Small intestine (tissue), 7 donors: Measurements from ENCODE around the gene MRPL51. TPM values are rescaled to one million over a fixed set of nuclear protein-coding genes. Genes with fewer than 3 reads are reported as not detected.
"Not testable (repeated sequence)": the region's sequence is repeated elsewhere in the genome, so short reads cannot be mapped to it uniquely, and the experiment has no call there.

Experiments used
- DNase-seq, 2 donors: peaks; one replicate each; pipeline versions ENCODE4 v3.0.0 to v3.0.0-alpha.2; 2013
- FAIRE-seq: peaks from 2 replicates; lab custom pipeline; 2012; peaks lifted over from hg19 to GRCh38; lab: Jason Lieb, UNC
- H3K27ac ChIP-seq, 3 donors: one replicate each; pipeline ENCODE4 v1.5.1; 2013; ENCODE audit warnings: low read length in 2 of 3, mild to moderate bottlenecking in 2 of 3, control low read depth in 1 of 3, inconsistent platforms in 1 of 3, low read depth in 1 of 3, moderate library complexity in 1 of 3
- H3K27me3 ChIP-seq, 3 donors: one replicate each; pipeline ENCODE4 v1.6.1; 2013; ENCODE audit warnings: low read length in 3 of 3, inconsistent platforms in 1 of 3; ENCODE audit not compliant: control insufficient read depth in 3 of 3, insufficient read depth in 3 of 3
- H3K36me3 ChIP-seq, 3 donors: one replicate each; pipeline ENCODE4 v1.6.1; 2013; ENCODE audit warnings: low read length in 3 of 3, inconsistent platforms in 1 of 3, low read depth in 1 of 3, mild to moderate bottlenecking in 1 of 3, moderate library complexity in 1 of 3; ENCODE audit not compliant: control insufficient read depth in 3 of 3, insufficient read depth in 2 of 3
- H3K4me1 ChIP-seq, 3 donors: one replicate each; pipeline ENCODE4 v1.6.1; 2013; ENCODE audit warnings: low read length in 2 of 3, inconsistent platforms in 1 of 3, low read depth in 1 of 3, mild to moderate bottlenecking in 1 of 3, moderate library complexity in 1 of 3; ENCODE audit not compliant: control insufficient read depth in 3 of 3, insufficient read depth in 2 of 3
- H3K4me3 ChIP-seq, 3 donors: one replicate each; pipeline ENCODE4 v1.5.1; 2013; ENCODE audit warnings: low read length in 3 of 3, control low read depth in 1 of 3, inconsistent platforms in 1 of 3, low read depth in 1 of 3, mild to moderate bottlenecking in 1 of 3, moderate library complexity in 1 of 3
- H3K9me3 ChIP-seq, 2 donors: one replicate each; pipeline ENCODE4 v1.6.1; 2013; ENCODE audit warnings: low read depth in 1 of 2, low read length in 1 of 2; ENCODE audit not compliant: control insufficient read depth in 2 of 2, insufficient read depth in 1 of 2
- WGBS, 3 donors: extraction: QIAGEN DNeasy Blood & Tissue Kit; methylation state at CpG; one replicate each; pipeline ENCODE4 v1.1.7; 2013; 5-methylcytosine and 5-hydroxymethylcytosine counted together
- polyA plus RNA-seq, 4 donors: library from polyadenylated mRNA; stranded (reverse) in 3 of 4; unstranded in 1 of 4; fragments of 200-250 nt in 3 of 4; fragments of 120-200 nt in 1 of 4; gene quantifications; one replicate each; pipeline versions ENCODE4 v1.2.1 to v1.2.3, GENCODE V29; 2013
- donor health status: healthy with polysubstance abuse.
- donor health status: control.
- donor health status: control.
- donor health status: Bipolar disorder and iron deficiency.
- donor health status: healthy.

MRPL51 gene
- polyA plus RNA-seq, 4 donors = 88.1 to 126 (median 94.8) TPM

DNA sequence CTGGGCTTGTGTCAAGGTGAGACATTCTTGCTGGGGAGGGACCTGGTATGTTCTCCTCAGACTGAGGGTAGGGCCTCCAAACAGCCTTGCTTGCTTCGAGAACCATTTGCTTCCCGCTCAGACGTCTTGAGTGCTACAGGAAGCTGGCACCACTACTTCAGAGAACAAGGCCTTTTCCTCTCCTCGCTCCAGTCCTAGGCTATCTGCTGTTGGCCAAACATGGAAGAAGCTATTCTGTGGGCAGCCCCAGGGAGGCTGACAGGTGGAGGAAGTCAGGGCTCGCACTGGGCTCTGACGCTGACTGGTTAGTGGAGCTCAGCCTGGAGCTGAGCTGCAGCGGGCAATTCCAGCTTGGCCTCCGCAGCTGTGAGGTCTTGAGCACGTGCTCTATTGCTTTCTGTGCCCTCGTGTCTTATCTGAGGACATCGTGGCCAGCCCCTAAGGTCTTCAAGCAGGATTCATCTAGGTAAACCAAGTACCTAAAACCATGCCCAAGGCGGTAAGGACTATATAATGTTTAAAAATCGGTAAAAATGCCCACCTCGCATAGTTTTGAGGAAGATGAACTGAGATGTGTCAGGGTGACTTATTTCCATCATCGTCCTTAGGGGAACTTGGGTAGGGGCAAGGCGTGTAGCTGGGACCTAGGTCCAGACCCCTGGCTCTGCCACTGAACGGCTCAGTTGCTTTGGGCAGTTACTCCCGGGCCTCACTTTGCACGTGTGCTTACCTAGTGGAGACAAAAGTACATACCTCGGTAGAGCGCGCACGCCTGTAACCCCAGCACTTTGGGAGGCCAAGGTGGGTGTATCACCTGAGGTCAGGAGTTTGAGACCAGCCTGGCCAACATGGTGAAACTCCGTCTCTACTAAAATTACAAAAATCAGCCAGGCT is 45.6 kb upstream of the MRPL51 start:
- no peaks in the 10 kb centered on the region for H3K9me3 ChIP-seq
- no peak overlapping the region for H3K4me3 ChIP-seq
- no peaks in the 10 kb centered on the region for H3K27me3 ChIP-seq
- no peak for DNase-seq
- H3K4me1 ChIP-seq = peaks cover 3 to 55% (median 9%) of the 10 kb centered on the region in 3 donors
- H3K27ac ChIP-seq = peak overlapping the region in 1 of 3 donors; percentile 58
- FAIRE-seq = no peak
- 62 to 66% (median 64%) methylated on average over 24 of the region's 24 CpGs for WGBS, 3 donors
- H3K36me3 ChIP-seq = peaks cover 12 to 63% (median 20%) of the 10 kb centered on the region in 3 donors

DNA sequence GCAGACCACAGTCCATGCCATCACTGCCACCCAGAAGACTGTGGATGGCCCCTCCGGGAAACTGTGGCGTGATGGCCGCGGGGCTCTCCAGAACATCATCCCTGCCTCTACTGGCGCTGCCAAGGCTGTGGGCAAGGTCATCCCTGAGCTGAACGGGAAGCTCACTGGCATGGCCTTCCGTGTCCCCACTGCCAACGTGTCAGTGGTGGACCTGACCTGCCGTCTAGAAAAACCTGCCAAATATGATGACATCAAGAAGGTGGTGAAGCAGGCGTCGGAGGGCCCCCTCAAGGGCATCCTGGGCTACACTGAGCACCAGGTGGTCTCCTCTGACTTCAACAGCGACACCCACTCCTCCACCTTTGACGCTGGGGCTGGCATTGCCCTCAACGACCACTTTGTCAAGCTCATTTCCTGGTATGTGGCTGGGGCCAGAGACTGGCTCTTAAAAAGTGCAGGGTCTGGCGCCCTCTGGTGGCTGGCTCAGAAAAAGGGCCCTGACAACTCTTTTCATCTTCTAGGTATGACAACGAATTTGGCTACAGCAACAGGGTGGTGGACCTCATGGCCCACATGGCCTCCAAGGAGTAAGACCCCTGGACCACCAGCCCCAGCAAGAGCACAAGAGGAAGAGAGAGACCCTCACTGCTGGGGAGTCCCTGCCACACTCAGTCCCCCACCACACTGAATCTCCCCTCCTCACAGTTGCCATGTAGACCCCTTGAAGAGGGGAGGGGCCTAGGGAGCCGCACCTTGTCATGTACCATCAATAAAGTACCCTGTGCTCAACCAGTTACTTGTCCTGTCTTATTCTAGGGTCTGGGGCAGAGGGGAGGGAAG is 44.7 kb upstream of the MRPL51 start:
- not testable (repeated sequence) for FAIRE-seq, H3K27me3 ChIP-seq, H3K9me3 ChIP-seq, H3K4me3 ChIP-seq
- peaks cover 12 to 59% (median 20%) of the 10 kb centered on the region in 3 donors for H3K36me3 ChIP-seq
- H3K4me1 ChIP-seq = peaks cover 3 to 56% (median 9%) of the 10 kb centered on the region in 3 donors
- peak; percentile 82 to 84 for DNase-seq
- WGBS, 3 donors = 25 to 32% (median 29%) methylated on average over 17 of the region's 17 CpGs
- peak overlapping the region; percentile 20 to 99 (median 54) for H3K27ac ChIP-seq

DNA sequence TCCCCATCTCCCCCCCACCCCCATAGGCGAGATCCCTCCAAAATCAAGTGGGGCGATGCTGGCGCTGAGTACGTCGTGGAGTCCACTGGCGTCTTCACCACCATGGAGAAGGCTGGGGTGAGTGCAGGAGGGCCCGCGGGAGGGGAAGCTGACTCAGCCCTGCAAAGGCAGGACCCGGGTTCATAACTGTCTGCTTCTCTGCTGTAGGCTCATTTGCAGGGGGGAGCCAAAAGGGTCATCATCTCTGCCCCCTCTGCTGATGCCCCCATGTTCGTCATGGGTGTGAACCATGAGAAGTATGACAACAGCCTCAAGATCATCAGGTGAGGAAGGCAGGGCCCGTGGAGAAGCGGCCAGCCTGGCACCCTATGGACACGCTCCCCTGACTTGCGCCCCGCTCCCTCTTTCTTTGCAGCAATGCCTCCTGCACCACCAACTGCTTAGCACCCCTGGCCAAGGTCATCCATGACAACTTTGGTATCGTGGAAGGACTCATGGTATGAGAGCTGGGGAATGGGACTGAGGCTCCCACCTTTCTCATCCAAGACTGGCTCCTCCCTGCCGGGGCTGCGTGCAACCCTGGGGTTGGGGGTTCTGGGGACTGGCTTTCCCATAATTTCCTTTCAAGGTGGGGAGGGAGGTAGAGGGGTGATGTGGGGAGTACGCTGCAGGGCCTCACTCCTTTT is 44.0 kb upstream of the MRPL51 start:
- FAIRE-seq = no peak

GRCh38 chr12:6535960-6536847 is 43.1 kb upstream of the MRPL51 start:
- H3K27ac ChIP-seq = peak overlapping the region; percentile 88 to 99 (median 89)
- peaks cover 6 to 56% (median 6%) of the 10 kb centered on the region in 3 donors for H3K4me1 ChIP-seq
- peak in 1 of 2 donors; percentile 48 for DNase-seq
- peaks cover 12 to 63% (median 20%) of the 10 kb centered on the region in 3 donors for H3K36me3 ChIP-seq
- 26 to 40% (median 37%) methylated on average over 10 of the region's 10 CpGs for WGBS, 3 donors
- H3K9me3 ChIP-seq = no peaks in the 10 kb centered on the region
- FAIRE-seq = no peak
- H3K4me3 ChIP-seq = peak overlapping the region; percentile 73 to 99 (median 78)
- H3K27me3 ChIP-seq = no peaks in the 10 kb centered on the region

More for the DNA sequence above, 44.0 kb upstream of the MRPL51 start:
- Histone ChIP-seq H3K27me3 (no peaks in the 10 kb centered on the region), H3K4me3 (no peak overlapping the region), H3K9me3 (no peaks in the 10 kb centered on the region), H3K4me1 (peaks cover 6 to 57% (median 9%) of the 10 kb centered on the region in 3 donors), H3K36me3 (peaks cover 12 to 63% (median 20%) of the 10 kb centered on the region in 3 donors), H3K27ac (peak overlapping the region; percentile 20 to 99 (median 33))
- no peak for DNase-seq
- 44 to 68% (median 62%) methylated on average over 16 to 19 of the region's 19 CpGs for WGBS, 3 donors

DNA sequence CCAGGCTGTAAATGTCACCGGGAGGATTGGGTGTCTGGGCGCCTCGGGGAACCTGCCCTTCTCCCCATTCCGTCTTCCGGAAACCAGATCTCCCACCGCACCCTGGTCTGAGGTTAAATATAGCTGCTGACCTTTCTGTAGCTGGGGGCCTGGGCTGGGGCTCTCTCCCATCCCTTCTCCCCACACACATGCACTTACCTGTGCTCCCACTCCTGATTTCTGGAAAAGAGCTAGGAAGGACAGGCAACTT is 42.6 kb upstream of the MRPL51 start:
- peaks cover 4 to 50% (median 4%) of the 10 kb centered on the region in 3 donors for H3K4me1 ChIP-seq
- no peak for FAIRE-seq
- WGBS, 3 donors = 0 to 3% (median 3%) methylated on average over 5 to 6 of the region's 6 CpGs

GRCh38 chr12:6534945-6535696 is 42.1 kb upstream of the MRPL51 start:
- WGBS, 3 donors = 0 to 1% (median 1%) methylated on average over 40 to 52 of the region's 52 CpGs
- Histone ChIP-seq H3K4me3 (peak overlapping the region; percentile 73 to 99 (median 78)), H3K27ac (peak overlapping the region; percentile 88 to 99 (median 89)), H3K27me3 (no peaks in the 10 kb centered on the region), H3K9me3 (no peaks in the 10 kb centered on the region), H3K4me1 (peaks cover 4 to 47% (median 4%) of the 10 kb centered on the region in 3 donors), H3K36me3 (peaks cover 20 to 70% (median 22%) of the 10 kb centered on the region in 3 donors)
- FAIRE-seq = no peak
- peak; percentile 74 to 79 for DNase-seq

More for the DNA sequence above, 42.6 kb upstream of the MRPL51 start:
- H3K4me3 ChIP-seq = peak overlapping the region; percentile 73 to 99 (median 78)
- no peaks in the 10 kb centered on the region for H3K27me3 ChIP-seq
- DNase-seq = no peak
- peaks cover 15 to 68% (median 22%) of the 10 kb centered on the region in 3 donors for H3K36me3 ChIP-seq
- peak overlapping the region; percentile 88 to 99 (median 89) for H3K27ac ChIP-seq
- no peaks in the 10 kb centered on the region for H3K9me3 ChIP-seq

DNA sequence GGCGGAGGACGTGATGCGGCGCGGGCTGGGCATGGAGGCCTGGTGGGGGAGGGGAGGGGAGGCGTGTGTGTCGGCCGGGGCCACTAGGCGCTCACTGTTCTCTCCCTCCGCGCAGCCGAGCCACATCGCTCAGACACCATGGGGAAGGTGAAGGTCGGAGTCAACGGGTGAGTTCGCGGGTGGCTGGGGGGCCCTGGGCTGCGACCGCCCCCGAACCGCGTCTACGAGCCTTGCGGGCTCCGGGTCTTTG is 41.6 kb upstream of the MRPL51 start:
- Histone ChIP-seq H3K9me3 (no peaks in the 10 kb centered on the region), H3K4me3 (peak overlapping the region; percentile 73 to 99 (median 78)), H3K4me1 (peaks cover 4 to 42% (median 4%) of the 10 kb centered on the region in 3 donors), H3K36me3 (peaks cover 22 to 72% (median 22%) of the 10 kb centered on the region in 3 donors), H3K27me3 (no peaks in the 10 kb centered on the region), H3K27ac (peak overlapping the region; percentile 88 to 99 (median 89))
- 0% methylated on average over 8 to 25 of the region's 25 CpGs for WGBS, 3 donors
- FAIRE-seq (no peak), DNase-seq (no peak)
